Neutrophil (primary cell): Measurements from ENCODE around the gene AK4.
"Not testable (repeated sequence)": the region's sequence is repeated elsewhere in the genome, so short reads cannot be mapped to it uniquely, and the experiment has no call there.

Source experiments
- H3K27ac ChIP-seq: fragments of 200-600 bp; sonication (generic); 2 replicates; pipeline ENCODE4 v1.5.1; 2016; ENCODE audit warnings: mild to moderate bottlenecking, moderate library complexity
- H3K27me3 ChIP-seq: fragments of 200-600 bp; sonication (generic); 2 replicates; pipeline ENCODE4 v1.6.0; 2016; ENCODE audit warnings: mild to moderate bottlenecking
- H3K36me3 ChIP-seq: fragments of 200-600 bp; sonication (generic); 2 replicates; pipeline ENCODE4 v1.5.1; 2017
- H3K4me1 ChIP-seq, 2 experiments: fragments of 200-600 bp in 1 of 2; sonication (generic) in 1 of 2; 1 replicate in 1 of 2; 2 replicates in 1 of 2; pipeline versions ENCODE4 v1.5.1 to v1.6.1; 2013 to 2016; ENCODE audit warnings: low read depth in 1 of 2, low read length in 1 of 2, mild to moderate bottlenecking in 1 of 2, moderate library complexity in 1 of 2; ENCODE audit not compliant: control insufficient read depth in 1 of 2, insufficient read depth in 1 of 2
- H3K4me3 ChIP-seq, 2 experiments: fragments of 200-600 bp in 1 of 2; sonication (generic) in 1 of 2; 1 replicate in 1 of 2; 2 replicates in 1 of 2; pipeline ENCODE4 v1.5.1; 2013 to 2016; ENCODE audit warnings: low read depth in 1 of 2, low read length in 1 of 2, mild to moderate bottlenecking in 1 of 2, moderate library complexity in 1 of 2
- H3K9me3 ChIP-seq: fragments of 200-600 bp; sonication (generic); 2 replicates; pipeline ENCODE4 v1.5.1; 2016
- CTCF ChIP-seq: fragments of 200-600 bp; sonication (generic); IDR thresholded peaks from 2 replicates; pipeline ENCODE4 v1.5.1; 2016; ENCODE audit warnings: antibody characterized with exemption

AK4 gene

GRCh38 chr1:65112811-65113210 lies 35.2 kb upstream of the AK4 start:
- Histone ChIP-seq H3K4me1 (no peaks in the 10 kb centered on the region), H3K36me3 (no peaks in the 10 kb centered on the region), H3K4me3 (no peak overlapping the region), H3K27ac (no peak overlapping the region), H3K9me3 (no peaks in the 10 kb centered on the region), H3K27me3 (no peaks in the 10 kb centered on the region)
- no peak for TF ChIP-seq CTCF

DNA sequence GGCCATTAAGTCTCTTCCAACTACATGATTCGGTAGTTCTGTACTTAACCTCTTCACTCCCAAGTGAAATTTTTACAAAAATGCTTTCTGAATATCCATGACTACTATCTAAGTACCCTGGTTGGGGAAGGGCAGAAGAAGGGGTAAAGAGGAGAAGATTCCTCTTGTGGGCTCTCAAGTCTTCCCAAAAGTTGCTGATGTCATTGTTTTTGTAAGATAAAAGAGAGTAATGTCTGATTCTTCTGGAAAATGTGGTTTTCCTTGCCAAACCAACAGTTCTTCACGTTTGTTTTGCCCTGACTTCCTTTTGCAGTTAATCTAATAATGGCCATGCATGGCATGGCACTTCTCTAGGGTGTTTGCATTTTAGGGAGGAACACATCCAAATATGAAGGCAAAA lies 34.7 kb upstream of the AK4 start:
- no peak for TF ChIP-seq CTCF
- Histone ChIP-seq H3K36me3 (no peaks in the 10 kb centered on the region), H3K4me1 (no peaks in the 10 kb centered on the region), H3K4me3 (no peak overlapping the region), H3K9me3 (no peaks in the 10 kb centered on the region), H3K27me3 (no peaks in the 10 kb centered on the region), H3K27ac (no peak overlapping the region)

DNA sequence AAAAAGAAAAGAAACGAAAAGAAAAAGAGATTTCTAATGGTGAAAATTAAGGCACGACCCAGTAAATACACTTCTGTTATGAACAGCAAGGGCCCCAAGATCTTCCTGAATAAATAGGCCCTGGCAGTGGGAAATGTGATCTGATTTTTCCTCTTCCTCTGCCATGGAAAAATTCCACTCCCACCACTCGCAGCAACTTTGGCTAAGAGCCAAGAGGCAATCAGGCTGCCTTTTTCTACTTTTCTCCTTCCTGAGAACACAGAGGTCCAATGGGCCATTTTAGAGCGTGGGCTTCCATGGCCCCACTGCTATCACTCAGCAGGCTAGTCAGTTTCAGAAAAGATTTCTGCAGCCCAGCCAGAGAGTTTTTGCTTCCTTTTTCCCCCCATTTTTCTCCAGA lies 33.7 kb upstream of the AK4 start:
- Histone ChIP-seq H3K27ac (no peak overlapping the region), H3K4me1 (no peaks in the 10 kb centered on the region), H3K4me3 (no peak overlapping the region), H3K9me3 (no peaks in the 10 kb centered on the region), H3K27me3 (no peaks in the 10 kb centered on the region), H3K36me3 (no peaks in the 10 kb centered on the region)
- TF ChIP-seq CTCF: no peak

DNA sequence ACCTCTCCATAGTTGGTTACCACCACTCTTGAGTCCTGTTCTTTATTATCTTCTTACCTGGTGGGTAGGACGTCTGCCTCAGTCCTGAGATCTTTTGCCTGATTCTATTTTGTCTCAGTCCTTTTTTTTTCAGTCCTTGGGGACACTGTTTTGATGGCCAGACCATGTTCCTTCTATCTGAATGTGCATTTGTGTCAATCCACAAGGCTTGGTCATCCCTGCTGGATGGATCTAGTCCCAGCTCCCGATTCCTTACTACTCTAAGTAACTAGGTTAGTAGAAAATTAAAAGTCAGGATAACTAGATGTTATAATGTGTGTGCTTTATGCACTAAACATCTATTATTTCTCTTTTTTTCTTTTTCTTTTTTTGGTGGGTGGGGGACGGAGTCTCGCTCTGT lies 28.1 kb upstream of the AK4 start:
- Histone ChIP-seq H3K27ac (no peak overlapping the region), H3K36me3 (no peaks in the 10 kb centered on the region), H3K9me3 (no peaks in the 10 kb centered on the region), H3K27me3 (no peaks in the 10 kb centered on the region), H3K4me1 (no peaks in the 10 kb centered on the region), H3K4me3 (no peak overlapping the region)
- TF ChIP-seq CTCF: no peak

DNA sequence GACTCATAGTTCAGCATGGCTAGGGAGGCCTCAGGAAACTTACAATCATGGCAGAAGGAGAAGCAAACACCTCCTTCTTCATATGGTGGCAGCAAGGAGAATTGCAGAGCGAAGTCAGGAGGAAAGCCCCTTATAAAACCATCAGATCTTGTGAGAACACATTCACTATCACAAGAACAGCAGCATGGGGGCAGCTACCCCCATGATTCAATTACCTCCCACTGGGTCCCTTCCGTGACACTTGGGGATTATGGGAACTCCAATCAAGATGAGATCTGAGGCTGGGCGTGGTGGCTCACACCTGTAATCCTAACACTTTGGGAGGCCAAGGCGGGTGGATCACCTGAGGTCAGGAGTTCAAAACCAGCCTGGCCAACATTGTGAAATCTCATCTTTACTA lies 18.9 kb upstream of the AK4 start:
- H3K4me3 ChIP-seq, H3K4me1 ChIP-seq, H3K36me3 ChIP-seq, H3K9me3 ChIP-seq, H3K27me3 ChIP-seq, H3K27ac ChIP-seq: not testable (repeated sequence)

DNA sequence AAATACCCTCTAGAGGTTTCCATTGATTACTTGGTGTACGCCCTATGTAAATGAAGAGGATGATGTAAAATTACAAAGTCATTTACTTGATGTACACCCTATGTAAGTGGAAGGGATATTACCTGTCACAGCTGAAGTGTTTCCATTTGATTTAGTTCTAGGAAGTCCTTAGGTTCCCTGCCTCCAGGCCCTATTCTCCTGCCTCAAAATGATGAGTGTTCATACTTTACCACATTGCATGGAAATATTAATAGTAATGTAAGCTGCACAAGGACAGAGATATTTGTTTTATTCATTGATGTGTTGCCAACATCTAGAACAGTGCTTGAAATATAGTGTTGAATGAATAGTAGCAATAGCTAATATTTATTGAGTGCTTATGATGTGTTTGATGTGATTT lies 9.5 kb upstream of the AK4 start:
- Histone ChIP-seq H3K27ac (no peak overlapping the region), H3K4me1 (no peaks in the 10 kb centered on the region), H3K9me3 (no peaks in the 10 kb centered on the region), H3K4me3 (no peak overlapping the region), H3K36me3 (no peaks in the 10 kb centered on the region), H3K27me3 (peaks cover under 1% of the 10 kb centered on the region)
- no peak for TF ChIP-seq CTCF

DNA sequence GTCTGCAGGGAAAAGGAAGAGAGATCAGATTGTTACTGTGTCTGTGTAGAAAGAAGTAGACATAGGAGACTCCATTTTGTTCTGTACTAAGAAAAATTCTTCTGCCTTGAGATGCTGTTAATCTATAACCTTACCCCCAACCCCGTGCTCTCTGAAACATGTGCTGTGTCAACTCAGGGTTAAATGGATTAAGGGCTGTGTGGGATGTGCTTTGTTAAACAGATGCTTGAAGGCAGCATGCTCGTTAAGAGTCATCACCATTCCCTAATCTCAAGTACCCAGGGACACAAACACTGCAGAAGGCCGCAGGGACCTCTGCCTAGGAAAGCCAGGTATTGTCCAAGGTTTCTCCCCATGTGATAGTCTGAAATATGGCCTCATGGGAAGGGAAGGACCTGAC lies 8.2 kb upstream of the AK4 start:
- H3K36me3 ChIP-seq, H3K27me3 ChIP-seq, H3K4me3 ChIP-seq, H3K4me1 ChIP-seq, H3K9me3 ChIP-seq, H3K27ac ChIP-seq: not testable (repeated sequence)
